Duodenal mucosa (tissue), 2 donors: Measurements from ENCODE around the gene USP24.

Source experiments
- H3K27ac ChIP-seq: one replicate; pipeline ENCODE4 v1.7.0; 2013; ENCODE audit warnings: low read depth, low read length
- H3K27me3 ChIP-seq, 2 donors: one replicate each; pipeline ENCODE4 v1.7.0; 2013; ENCODE audit warnings: low read length in 2 of 2, control low read depth in 1 of 2; ENCODE audit not compliant: insufficient read depth in 2 of 2, control insufficient read depth in 1 of 2
- H3K36me3 ChIP-seq, 2 donors: one replicate each; pipeline ENCODE4 v1.7.0; 2013; ENCODE audit warnings: low read length in 2 of 2, control low read depth in 1 of 2; ENCODE audit not compliant: insufficient read depth in 2 of 2, control insufficient read depth in 1 of 2
- H3K4me1 ChIP-seq, 2 donors: one replicate each; pipeline ENCODE4 v1.7.0; 2013; ENCODE audit warnings: low read length in 2 of 2, control low read depth in 1 of 2; ENCODE audit not compliant: insufficient read depth in 2 of 2, control insufficient read depth in 1 of 2
- H3K4me3 ChIP-seq, 2 donors: one replicate each; pipeline ENCODE4 v1.7.0; 2013; ENCODE audit warnings: low read length in 2 of 2, low read depth in 1 of 2
- H3K9ac ChIP-seq, 2 donors: one replicate each; pipeline ENCODE4 v1.7.0; 2013; ENCODE audit warnings: low read length in 2 of 2, low read depth in 1 of 2
- H3K9me3 ChIP-seq, 2 donors: one replicate each; pipeline ENCODE4 v1.7.0; 2013; ENCODE audit warnings: low read length in 2 of 2, control low read depth in 1 of 2; ENCODE audit not compliant: control insufficient read depth in 1 of 2

Gene USP24

GRCh38 chr1:55215194-55216021 lies at the start of gene USP24:
TSS of gene USP24 (minus strand) at chr1:55215364. CDS start at chr1:55215113, 251 bp downstream.
- Histone ChIP-seq H3K27me3 (no peaks in the 10 kb centered on the region), H3K36me3 (no peaks in the 10 kb centered on the region), H3K4me3 (peak within 1 kb of the TSS; percentile 80 to 88), H3K27ac (peak within 1 kb of the TSS; percentile 94), H3K9me3 (no peaks in the 10 kb centered on the region), H3K4me1 (peaks cover 38 to 44% of the 10 kb centered on the region in 2 donors), H3K9ac (peak within 1 kb of the TSS; percentile 86 to 89)

- H3K4me1 ChIP-seq = no peaks in the 10 kb centered on the region
- H3K9ac ChIP-seq = no peak overlapping the region
- no peaks in the 10 kb centered on the region for H3K36me3 ChIP-seq
- H3K27ac ChIP-seq = no peak overlapping the region
- no peak overlapping the region for H3K4me3 ChIP-seq
- no peaks in the 10 kb centered on the region for H3K9me3 ChIP-seq
- no peaks in the 10 kb centered on the region for H3K27me3 ChIP-seq
Measured at GRCh38 chr1:55262822-55263221, 47.7 kb upstream of the USP24 start.

- H3K9ac ChIP-seq = no peak overlapping the region
- no peak overlapping the region for H3K4me3 ChIP-seq
- no peaks in the 10 kb centered on the region for H3K9me3 ChIP-seq
- H3K36me3 ChIP-seq = no peaks in the 10 kb centered on the region
- no peak overlapping the region for H3K27ac ChIP-seq
- H3K27me3 ChIP-seq = no peaks in the 10 kb centered on the region
- H3K4me1 ChIP-seq = no peaks in the 10 kb centered on the region
Measured at GRCh38 chr1:55259911-55260609, 44.9 kb upstream of the USP24 start.

GRCh38 chr1:55257958-55258357 lies 42.8 kb upstream of the USP24 start:
- Histone ChIP-seq H3K4me3 (no peak overlapping the region), H3K27ac (no peak overlapping the region), H3K4me1 (no peaks in the 10 kb centered on the region), H3K27me3 (no peaks in the 10 kb centered on the region), H3K9me3 (no peaks in the 10 kb centered on the region), H3K9ac (no peak overlapping the region), H3K36me3 (no peaks in the 10 kb centered on the region)

GRCh38 chr1:55255901-55256300 lies 40.7 kb upstream of the USP24 start:
- no peaks in the 10 kb centered on the region for H3K36me3 ChIP-seq
- H3K4me3 ChIP-seq = no peak overlapping the region
- H3K9me3 ChIP-seq = no peaks in the 10 kb centered on the region
- no peaks in the 10 kb centered on the region for H3K27me3 ChIP-seq
- no peaks in the 10 kb centered on the region for H3K4me1 ChIP-seq
- H3K9ac ChIP-seq = no peak overlapping the region
- no peak overlapping the region for H3K27ac ChIP-seq

GRCh38 chr1:55252942-55253589 lies 37.9 kb upstream of the USP24 start:
- no peak overlapping the region for H3K27ac ChIP-seq

GRCh38 chr1:55250399-55251075 lies 35.4 kb upstream of the USP24 start:
- Histone ChIP-seq H3K36me3 (no peaks in the 10 kb centered on the region), H3K27me3 (no peaks in the 10 kb centered on the region), H3K9ac (no peak overlapping the region), H3K27ac (no peak overlapping the region), H3K4me1 (no peaks in the 10 kb centered on the region), H3K4me3 (no peak overlapping the region), H3K9me3 (no peaks in the 10 kb centered on the region)

More at GRCh38 chr1:55252942-55253589, 37.9 kb upstream of the USP24 start:
- Histone ChIP-seq H3K4me1 (no peaks in the 10 kb centered on the region), H3K4me3 (no peak overlapping the region), H3K27me3 (no peaks in the 10 kb centered on the region), H3K9ac (no peak overlapping the region), H3K36me3 (no peaks in the 10 kb centered on the region), H3K9me3 (no peaks in the 10 kb centered on the region)

GRCh38 chr1:55249646-55250398 lies 34.7 kb upstream of the USP24 start:
- H3K4me1 ChIP-seq = no peaks in the 10 kb centered on the region
- no peaks in the 10 kb centered on the region for H3K27me3 ChIP-seq
- no peaks in the 10 kb centered on the region for H3K36me3 ChIP-seq
- no peak overlapping the region for H3K9ac ChIP-seq
- no peak overlapping the region for H3K27ac ChIP-seq
- no peaks in the 10 kb centered on the region for H3K9me3 ChIP-seq
- H3K4me3 ChIP-seq = no peak overlapping the region

GRCh38 chr1:55246896-55247295 lies 31.7 kb upstream of the USP24 start:
- Histone ChIP-seq H3K4me3 (no peak overlapping the region), H3K36me3 (no peaks in the 10 kb centered on the region), H3K9ac (no peak overlapping the region), H3K4me1 (no peaks in the 10 kb centered on the region), H3K27me3 (no peaks in the 10 kb centered on the region), H3K27ac (no peak overlapping the region), H3K9me3 (no peaks in the 10 kb centered on the region)
